ENCODE results near the gene CENPK.

- TF ChIP-seq CTCF (IDR thresholded peaks at IDR 0.05 in 8 of 11, conservative IDR thresholded peaks at IDR 0.05 in 3 of 11) (no peak), POLR2AphosphoS5 (IDR thresholded peaks at IDR 0.05) (no peak), POLR2A (IDR thresholded peaks at IDR 0.05) (no peak)
These were observed 6.8 kb downstream of the CENPK start for GRCh38 chr5:65556181-65556580.
